ENCODE results near the gene IL15RA. TPM values are rescaled to one million over a fixed set of nuclear protein-coding genes. Genes with fewer than 3 reads are reported as not detected.

Gene IL15RA
- total and polyA plus RNA-seq, 2 of the 8 experiments (the other 6 are each of a cell fraction or from before 2014, with no cell fraction given), result 1.3 to 1.4 TPM

DNA sequence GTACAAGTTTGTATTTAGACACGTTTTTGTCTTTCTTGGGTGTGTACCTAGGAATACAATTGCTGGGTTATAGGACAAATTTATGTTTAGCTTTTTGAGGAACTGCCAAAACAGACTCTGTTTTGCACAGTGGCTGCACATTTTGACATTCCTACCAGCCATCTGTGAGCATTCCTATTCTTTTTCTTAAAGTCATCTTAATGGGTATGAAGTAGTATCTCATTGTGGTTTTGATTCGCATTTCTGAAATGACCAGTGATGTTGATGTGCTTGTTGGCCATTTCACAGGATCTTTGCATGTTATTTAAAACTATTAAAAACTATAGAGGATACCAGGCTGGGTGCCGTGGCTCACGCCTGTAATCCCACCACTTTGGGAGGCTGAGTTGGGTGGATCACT is 32.6 kb upstream of the IL15RA start (continued):
- TF ChIP-seq SAP30 (IDR thresholded peaks at IDR 0.05; ENCODE audit: insufficient read depth, insufficient replicate concordance, low read length) (no peak), POLR2AphosphoS5 (IDR thresholded peaks at IDR 0.05; ENCODE audit: low read depth, low read length) (no peak), SP2 (IDR thresholded peaks at IDR 0.05; ENCODE audit: low read length) (no peak), BACH1 (IDR thresholded peaks at IDR 0.05; ENCODE audit: low read length) (no peak), HDAC6 (IDR thresholded peaks at IDR 0.05; ENCODE audit: low read depth, low read length) (no peak), NANOG (IDR thresholded peaks at IDR 0.05; ENCODE audit: insufficient read depth, low read depth, low read length, poor library complexity, severe bottlenecking) (no peak)
